ENCODE results near the gene PPP3CA. TPM values are rescaled to one million over a fixed set of nuclear protein-coding genes. Genes with fewer than 3 reads are reported as not detected.

PPP3CA gene
- total and polyA plus RNA-seq, 2 experiments from 2014 or later: 27.0 to 45.2 TPM

- H3K79me2 ChIP-seq (replicated peaks; ENCODE audit: insufficient read depth): peaks cover 21% of the 10 kb centered on the region; the same call in 1 of the 2 replicates
- Mint-ChIP-seq H3K4me3 (no peak overlapping the region), H3K4me1 (peaks cover 24% of the 10 kb centered on the region), H3K27me3 (ENCODE audit: insufficient read depth, low read depth, poor library complexity) (peaks cover 4% of the 10 kb centered on the region), H3K27ac (no peak overlapping the region), H3K36me3 (ENCODE audit: low read depth) (no peaks in the 10 kb centered on the region; the same call in 2 of the 3 replicates), H3K9me3 (no peaks in the 10 kb centered on the region)
- peaks cover 4% of the 10 kb centered on the region; the same call in 1 of the 2 replicates for H3K9me2 ChIP-seq (ENCODE audit: insufficient read depth)
- H3F3A ChIP-seq (replicated peaks; ENCODE audit: low read depth): no peaks in the 10 kb centered on the region
- no peak for ATAC-seq
- H3K27ac ChIP-seq (ENCODE audit: low read depth): no peak overlapping the region
- no peaks in the 10 kb centered on the region for H3K36me3 ChIP-seq (ENCODE audit: insufficient read depth)
- DNase-seq (ENCODE audit: low spot score): no peak
- no peak overlapping the region for H3K4me2 ChIP-seq
- no peaks in the 10 kb centered on the region for H3K27me3 ChIP-seq (ENCODE audit: insufficient read depth)
- H3K4me1 ChIP-seq (ENCODE audit: insufficient read depth): peaks cover 9% of the 10 kb centered on the region; the same call in 1 of the 2 replicates
- TF ChIP-seq POLR2AphosphoS5 (IDR thresholded peaks at IDR 0.05; ENCODE audit: low read depth): no peak
- TF ChIP-seq ZNF114 (CRISPR knock-in tag; IDR thresholded peaks at IDR 0.05): no peak
- TF ChIP-seq REST (IDR thresholded peaks at IDR 0.05; ENCODE audit: unreplicated experiment): no peak
- TF ChIP-seq CREB1 (CRISPR knock-in tag; IDR thresholded peaks at IDR 0.05; ENCODE audit: low read depth): no peak
- TF ChIP-seq, protein P1, sequence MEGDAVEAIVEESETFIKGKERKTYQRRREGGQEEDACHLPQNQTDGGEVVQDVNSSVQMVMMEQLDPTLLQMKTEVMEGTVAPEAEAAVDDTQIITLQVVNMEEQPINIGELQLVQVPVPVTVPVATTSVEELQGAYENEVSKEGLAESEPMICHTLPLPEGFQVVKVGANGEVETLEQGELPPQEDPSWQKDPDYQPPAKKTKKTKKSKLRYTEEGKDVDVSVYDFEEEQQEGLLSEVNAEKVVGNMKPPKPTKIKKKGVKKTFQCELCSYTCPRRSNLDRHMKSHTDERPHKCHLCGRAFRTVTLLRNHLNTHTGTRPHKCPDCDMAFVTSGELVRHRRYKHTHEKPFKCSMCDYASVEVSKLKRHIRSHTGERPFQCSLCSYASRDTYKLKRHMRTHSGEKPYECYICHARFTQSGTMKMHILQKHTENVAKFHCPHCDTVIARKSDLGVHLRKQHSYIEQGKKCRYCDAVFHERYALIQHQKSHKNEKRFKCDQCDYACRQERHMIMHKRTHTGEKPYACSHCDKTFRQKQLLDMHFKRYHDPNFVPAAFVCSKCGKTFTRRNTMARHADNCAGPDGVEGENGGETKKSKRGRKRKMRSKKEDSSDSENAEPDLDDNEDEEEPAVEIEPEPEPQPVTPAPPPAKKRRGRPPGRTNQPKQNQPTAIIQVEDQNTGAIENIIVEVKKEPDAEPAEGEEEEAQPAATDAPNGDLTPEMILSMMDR (conservative IDR thresholded peaks at IDR 0.05; ENCODE audit: low read depth in 2 of 2): no peak
- TF ChIP-seq, protein P2, sequence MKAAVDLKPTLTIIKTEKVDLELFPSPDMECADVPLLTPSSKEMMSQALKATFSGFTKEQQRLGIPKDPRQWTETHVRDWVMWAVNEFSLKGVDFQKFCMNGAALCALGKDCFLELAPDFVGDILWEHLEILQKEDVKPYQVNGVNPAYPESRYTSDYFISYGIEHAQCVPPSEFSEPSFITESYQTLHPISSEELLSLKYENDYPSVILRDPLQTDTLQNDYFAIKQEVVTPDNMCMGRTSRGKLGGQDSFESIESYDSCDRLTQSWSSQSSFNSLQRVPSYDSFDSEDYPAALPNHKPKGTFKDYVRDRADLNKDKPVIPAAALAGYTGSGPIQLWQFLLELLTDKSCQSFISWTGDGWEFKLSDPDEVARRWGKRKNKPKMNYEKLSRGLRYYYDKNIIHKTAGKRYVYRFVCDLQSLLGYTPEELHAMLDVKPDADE (IDR thresholded peaks at IDR 0.05): no peak
- TF ChIP-seq EZH2 (IDR thresholded peaks at IDR 0.05; ENCODE audit: low read depth, unreplicated experiment): no peak
- no peak for TF ChIP-seq STAT1 (IDR thresholded peaks at IDR 0.05; ENCODE audit: unreplicated experiment)
- no peak for TF ChIP-seq ZNF462 (CRISPR knock-in tag; IDR thresholded peaks at IDR 0.05)
- no peak for TF ChIP-seq JUNB (IDR thresholded peaks at IDR 0.05; ENCODE audit: unreplicated experiment)
- H3K4me3 ChIP-seq: no peak overlapping the region
- H2AFZ ChIP-seq: no peak overlapping the region
- H4K20me1 ChIP-seq (replicated peaks; ENCODE audit: insufficient read depth): no peaks in the 10 kb centered on the region; the same call in 1 of the 2 replicates
These were observed 52.7 kb downstream of the PPP3CA start for GRCh38 chr4:101294597-101294996.
